HG02623 (cell line): ENCODE measurements around the gene TRIM49C.
"Not testable (repeated sequence)": the region's sequence is repeated elsewhere in the genome, so short reads cannot be mapped to it uniquely, and the experiment has no call there.

Experiments used
- ATAC-seq: cut with Tn5 transposase; IDR thresholded peaks from one replicate; pipeline ENCODE4 v1.9.1; 2021; ENCODE audit warnings: moderate library complexity; ENCODE audit not compliant: unreplicated experiment

TRIM49C gene

DNA sequence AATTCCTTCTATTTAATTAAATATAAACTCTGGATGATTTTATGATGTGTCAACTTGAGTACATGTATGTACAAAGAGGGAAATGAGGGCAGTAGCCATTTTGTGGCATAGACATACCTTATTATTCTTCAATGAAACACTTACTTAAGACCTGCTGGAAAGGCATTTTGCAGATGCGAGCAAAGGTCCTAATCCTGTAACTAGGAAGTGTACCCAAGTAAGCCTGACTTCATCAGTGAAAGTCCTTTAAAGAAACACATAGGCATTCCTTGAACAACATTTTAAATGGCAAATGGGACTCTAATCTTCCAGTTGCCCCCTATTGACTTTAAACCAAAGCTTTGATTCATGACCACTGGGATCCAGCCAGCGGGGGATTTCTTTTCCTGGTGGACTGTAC lies at the start of gene TRIM49C:
Gene TRIM49C, plus strand, starts transcription at position 301 of the 400 bp plus-strand sequence. CDS start 4,106 bp downstream, outside the sequence.
- not testable (repeated sequence) for ATAC-seq

DNA sequence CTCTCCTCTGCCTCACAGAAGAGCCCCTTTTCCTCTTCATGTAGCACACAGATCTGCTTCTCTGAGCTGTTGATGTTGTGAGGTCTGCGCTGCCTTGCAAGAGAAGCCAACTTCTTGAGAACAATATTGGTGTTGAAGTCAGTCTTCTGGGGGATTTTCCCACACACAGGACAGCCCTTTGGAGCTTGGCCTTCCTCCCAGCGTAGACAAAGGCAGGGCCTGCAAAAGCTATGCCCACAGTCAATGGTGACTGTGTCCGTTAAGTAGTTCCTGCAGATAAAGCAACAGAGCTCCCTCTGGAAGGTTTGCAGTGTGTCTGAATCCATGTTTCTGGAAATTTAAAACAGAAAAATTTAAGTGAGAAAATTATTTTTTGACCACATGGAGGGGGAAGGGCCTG lies 6.7 kb upstream of the TRIM49C start:
- not testable (repeated sequence) for ATAC-seq

- ATAC-seq = not testable (repeated sequence)
Observed at GRCh38 chr11:90051591-90052209, 20.8 kb downstream of the TRIM49C start.

- ATAC-seq = not testable (repeated sequence)
Observed at GRCh38 chr11:90052311-90052710, 21.4 kb downstream of the TRIM49C start.

DNA sequence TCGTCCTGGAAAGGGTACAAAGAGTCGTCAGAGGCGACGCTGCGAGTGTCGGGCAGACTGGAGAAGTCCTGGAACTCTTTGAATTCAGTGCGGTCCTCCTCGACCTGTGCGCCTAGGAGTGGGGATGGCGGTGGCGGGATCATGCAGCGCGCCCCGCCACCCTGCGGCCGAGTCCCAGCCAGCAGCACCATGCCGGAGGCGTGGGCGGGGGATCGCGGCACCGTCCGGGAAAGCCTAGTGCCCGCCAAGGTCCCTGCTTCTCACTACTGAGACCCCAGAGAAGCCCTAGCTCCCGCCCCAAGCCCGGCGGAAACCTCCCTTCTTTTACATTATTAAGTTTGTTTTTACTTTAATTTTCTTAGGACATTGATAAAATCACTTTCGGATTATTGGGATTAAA lies 22.6 kb downstream of the TRIM49C start:
- not testable (repeated sequence) for ATAC-seq

DNA sequence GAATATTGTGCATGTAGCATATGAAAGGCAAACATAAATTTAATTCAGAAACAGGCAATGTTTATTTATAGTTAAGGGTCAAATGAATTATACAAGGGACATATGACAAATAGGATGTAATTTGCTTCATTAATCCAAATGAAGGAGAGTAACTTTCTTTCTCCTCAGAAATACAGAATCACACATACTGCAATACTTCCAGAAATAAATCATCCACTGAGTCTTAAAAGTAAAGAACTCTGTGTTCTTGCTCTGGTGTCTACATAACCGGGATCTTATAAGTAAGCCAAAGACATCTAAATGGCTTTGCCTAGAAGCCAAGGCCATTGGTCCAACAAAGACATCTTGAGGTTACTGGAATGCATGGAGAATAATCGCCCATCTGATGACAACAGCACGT lies 54.7 kb downstream of the TRIM49C start, which contains the start of gene UBTFL1:
Gene UBTFL1, plus strand, starts transcription at position 301 of the 400 bp plus-strand sequence. Its CDS starts 0 bp downstream, at position 301.
- not testable (repeated sequence) for ATAC-seq

DNA sequence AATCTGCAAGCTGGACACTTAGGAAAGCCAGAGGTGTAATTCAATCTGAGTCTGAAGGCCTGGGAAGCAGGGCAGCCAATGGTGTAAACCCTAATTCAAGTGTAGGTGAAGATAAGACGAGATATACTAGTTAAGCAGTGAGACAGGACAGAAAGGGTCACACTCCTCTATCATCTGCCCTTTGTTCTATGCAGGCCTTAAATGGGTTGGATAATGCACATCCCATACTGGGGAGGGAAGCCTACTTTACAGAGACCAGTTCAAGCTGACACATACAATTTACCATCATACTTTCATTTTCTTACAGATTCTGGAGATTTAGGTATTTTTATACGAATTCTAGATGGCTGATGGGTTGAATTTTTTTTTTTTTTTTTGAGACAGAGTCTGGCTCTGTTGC lies 57.8 kb downstream of the TRIM49C start:
- ATAC-seq = not testable (repeated sequence)
